Panc1 (cell line): ENCODE measurements around the gene SLC9A9. TPM values are rescaled to one million over a fixed set of nuclear protein-coding genes. Genes with fewer than 3 reads are reported as not detected.

ENCODE experiments used
- ATAC-seq: fragments of 200-7000 bp; cut with Tn5 transposase; 2 replicates; pipeline ENCODE4 v1.9.1; 2020; ENCODE audit warnings: mild to moderate bottlenecking, moderate library complexity
- BruUV-seq: library from RNA; stranded (reverse); fragments of 400-500 nt; replicated peaks from 2 replicates; lab custom pipeline; 2021; lab: Mats Ljungman, UMichigan
- CTCF ChIA-PET: fragments of 300-600 bp; sonication (Branson Sonifier 250); formaldehyde crosslinking; loops from one replicate; lab custom pipeline; 2022; ENCODE audit warnings: antibody characterized with exemption; lab: Charles Lee
- POLR2A ChIA-PET: fragments of 300-600 bp; sonication (Branson Sonifier 250); formaldehyde crosslinking; loops from one replicate; lab custom pipeline; 2022; ENCODE audit warnings: antibody characterized with exemption; lab: Charles Lee
- DNase-seq: peaks from one replicate; pipeline ENCODE4 v3.0.0-alpha.2; 2010; ENCODE audit warnings: low read depth, low spot score
- H3K27ac ChIP-seq: 2 replicates; pipeline ENCODE4 v1.5.1; 2011; ENCODE audit warnings: mild to moderate bottlenecking, low read length, inconsistent platforms
- H3K27me3 ChIP-seq: fragments of 200-500 bp; sonication (Bioruptor generic); 2 replicates; pipeline ENCODE4 v1.6.0; 2014; ENCODE audit warnings: low read length, inconsistent platforms; ENCODE audit not compliant: control insufficient read depth, insufficient read depth
- H3K36me3 ChIP-seq: fragments of 200-500 bp; sonication (Bioruptor generic); 2 replicates; pipeline ENCODE4 v1.5.1; 2014; ENCODE audit warnings: inconsistent platforms, mild to moderate bottlenecking, low read length, moderate library complexity; ENCODE audit not compliant: control insufficient read depth, insufficient read depth
- H3K4me1 ChIP-seq: 2 replicates; pipeline ENCODE4 v1.5.1; 2011; ENCODE audit warnings: inconsistent platforms, mild to moderate bottlenecking, low read length, moderate library complexity; ENCODE audit not compliant: control insufficient read depth, insufficient read depth
- H3K4me3 ChIP-seq, 2 experiments: 2 replicates each; pipeline ENCODE4 v1.5.1; 2011 to 2012; ENCODE audit warnings: low read depth in 2 of 2, low read length in 2 of 2, mild to moderate bottlenecking in 2 of 2, inconsistent platforms in 1 of 2, moderate library complexity in 1 of 2
- H3K9me3 ChIP-seq: fragments of 200-500 bp; sonication (Bioruptor generic); 2 replicates; pipeline ENCODE4 v1.5.1; 2014; ENCODE audit warnings: low read depth, mild to moderate bottlenecking, inconsistent platforms, low read length, moderate library complexity; ENCODE audit not compliant: control insufficient read depth, insufficient read depth
- CTCF ChIP-seq: fragments of 450-650 bp; IDR thresholded peaks from 2 replicates; pipeline ENCODE4 v1.5.1; 2017; ENCODE audit warnings: mild to moderate bottlenecking
- POLR2AphosphoS5 ChIP-seq: IDR thresholded peaks from 2 replicates; pipeline ENCODE4 v1.6.1; 2012; ENCODE audit warnings: mild to moderate bottlenecking, low read depth, low read length, moderate library complexity
- REST ChIP-seq, 2 experiments: IDR thresholded peaks; 2 replicates each; pipeline ENCODE4 v1.6.1; 2011 to 2012; ENCODE audit warnings: low read depth in 2 of 2, control low read depth in 1 of 2, low read length in 1 of 2, mild to moderate bottlenecking in 1 of 2, moderate library complexity in 1 of 2; ENCODE audit not compliant: insufficient read depth in 1 of 2
- SIN3A ChIP-seq: IDR thresholded peaks from 2 replicates; pipeline ENCODE4 v1.6.1; 2012; ENCODE audit warnings: low read depth, mild to moderate bottlenecking, low read length, moderate library complexity, borderline replicate concordance; ENCODE audit not compliant: insufficient read depth
- TCF7L2 ChIP-seq: IDR thresholded peaks from 2 replicates; pipeline ENCODE4 v1.6.1; 2011; ENCODE audit warnings: mild to moderate bottlenecking, low read depth, low read length, inconsistent platforms
- in situ Hi-C: cut with HindIII; loops from 2 replicates; pipeline ENCODE4 v1.10.0; 2016; ENCODE audit warnings: low sequenced_read_pairs, low pct_unique_long_range_greater_than_20kb
- intact Hi-C: fragments of 100-400 bp; cut with micrococcal nuclease; formaldehyde crosslinking; loops from one replicate; pipeline ENCODE4 v1.10.0; 2022; ENCODE audit not compliant: unreplicated experiment
- total RNA-seq: library from RNA; stranded (reverse); gene quantifications from one replicate; pipeline ENCODE4 v1.2.1, GENCODE V29; 2021; ENCODE audit not compliant: unreplicated experiment

The SLC9A9 gene
- total RNA-seq, 1 experiment from 2014 or later = not detected

- no TSS peak for BruUV-seq
Observed at GRCh38 chr3:143216709-143217182, 631.5 kb downstream of the SLC9A9 start.

More at GRCh38 chr3:143216709-143217182, 631.5 kb downstream of the SLC9A9 start:
- in situ Hi-C loops = no loop called here
- Histone ChIP-seq H3K27me3 (peaks cover 3% of the 10 kb centered on the region; the same call in 1 of the 2 replicates), H3K36me3 (no peaks in the 10 kb centered on the region), H3K9me3 (no peaks in the 10 kb centered on the region), H3K27ac (no peak overlapping the region), H3K4me3 (no peak overlapping the region), H3K4me1 (no peaks in the 10 kb centered on the region)
- ATAC-seq (no peak), DNase-seq (no peak)
- TF ChIP-seq SIN3A (no peak), REST (IDR thresholded peaks at IDR 0.05; ENCODE audit: insufficient read depth in 1 of 2, low read depth in 2 of 2, low read length in 1 of 2) (no peak), TCF7L2 (no peak), CTCF (no peak), POLR2AphosphoS5 (no peak)
- CTCF ChIA-PET = no interaction called here
- intact Hi-C loops = no loop called here
- POLR2A ChIA-PET = no interaction called here

Other genes with a start within 250 kb of the SLC9A9 start
- gene DIPK2A, start 123.4 kb upstream of the SLC9A9 start, total RNA-seq = 14.3 TPM